Cardiac fibroblast (primary cell): ENCODE data around the gene DPY19L3.

Experiments used
- DNase-seq, 2 donors: peaks; one replicate each; pipeline versions ENCODE4 v3.0.0 to v3.0.0-alpha.2; 2010; ENCODE audit warnings: low read depth in 2 of 2
- H3K4me3 ChIP-seq, 2 donors: replicated peaks in 1 of 2; 1 replicate in 1 of 2; 2 replicates in 1 of 2; pipeline ENCODE4 v1.5.1; 2011; ENCODE audit warnings: low read depth in 2 of 2, low read length in 2 of 2, mild to moderate bottlenecking in 2 of 2, moderate library complexity in 1 of 2
- TF ChIP-seq, protein P1 (sequence below): IDR thresholded peaks from one replicate; pipeline ENCODE4 v1.5.1; 2011; ENCODE audit warnings: low read depth, mild to moderate bottlenecking, low read length, inconsistent platforms

DPY19L3 gene

DNA sequence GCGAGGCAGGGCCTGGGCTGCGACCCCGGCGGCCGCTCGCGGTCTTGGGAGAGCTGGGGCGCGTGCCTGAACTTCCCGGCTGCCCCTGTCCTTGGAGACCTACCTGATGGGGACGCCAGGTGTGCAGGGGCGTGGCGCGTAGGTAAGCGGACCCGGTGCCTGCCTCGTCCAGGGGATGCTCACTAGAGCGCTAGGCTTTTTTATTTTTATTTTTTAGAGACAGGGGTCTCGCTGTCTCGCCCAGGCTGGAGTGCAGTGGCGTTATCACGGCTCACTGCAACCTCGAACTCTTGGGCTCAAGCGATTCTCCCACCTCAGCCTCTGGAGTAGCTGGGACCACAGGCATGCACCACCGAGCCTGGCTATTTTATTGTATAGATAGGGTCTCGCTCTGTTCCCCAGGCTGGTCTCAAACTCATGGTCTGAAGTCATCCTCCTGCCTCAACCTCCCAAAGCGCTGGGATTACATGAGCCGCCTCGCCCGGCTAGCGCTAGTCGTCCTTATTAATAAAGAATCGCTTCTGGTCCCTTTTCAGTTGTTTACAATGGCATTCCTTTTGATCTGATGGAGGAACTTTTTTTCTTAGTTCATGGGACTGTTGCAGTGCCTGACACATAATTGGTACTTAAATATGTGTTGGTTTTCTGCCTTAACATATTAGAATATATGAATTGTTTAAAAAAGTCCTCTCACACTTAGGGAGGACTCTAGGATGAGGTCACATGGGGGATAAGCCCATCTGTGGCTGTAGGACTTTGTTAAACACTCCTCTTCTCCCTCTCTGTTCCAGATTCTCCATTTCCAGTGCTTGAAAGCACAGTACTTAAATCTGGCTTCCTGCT is 812 bp downstream of the DPY19L3 start:
- TF ChIP-seq, protein P1, sequence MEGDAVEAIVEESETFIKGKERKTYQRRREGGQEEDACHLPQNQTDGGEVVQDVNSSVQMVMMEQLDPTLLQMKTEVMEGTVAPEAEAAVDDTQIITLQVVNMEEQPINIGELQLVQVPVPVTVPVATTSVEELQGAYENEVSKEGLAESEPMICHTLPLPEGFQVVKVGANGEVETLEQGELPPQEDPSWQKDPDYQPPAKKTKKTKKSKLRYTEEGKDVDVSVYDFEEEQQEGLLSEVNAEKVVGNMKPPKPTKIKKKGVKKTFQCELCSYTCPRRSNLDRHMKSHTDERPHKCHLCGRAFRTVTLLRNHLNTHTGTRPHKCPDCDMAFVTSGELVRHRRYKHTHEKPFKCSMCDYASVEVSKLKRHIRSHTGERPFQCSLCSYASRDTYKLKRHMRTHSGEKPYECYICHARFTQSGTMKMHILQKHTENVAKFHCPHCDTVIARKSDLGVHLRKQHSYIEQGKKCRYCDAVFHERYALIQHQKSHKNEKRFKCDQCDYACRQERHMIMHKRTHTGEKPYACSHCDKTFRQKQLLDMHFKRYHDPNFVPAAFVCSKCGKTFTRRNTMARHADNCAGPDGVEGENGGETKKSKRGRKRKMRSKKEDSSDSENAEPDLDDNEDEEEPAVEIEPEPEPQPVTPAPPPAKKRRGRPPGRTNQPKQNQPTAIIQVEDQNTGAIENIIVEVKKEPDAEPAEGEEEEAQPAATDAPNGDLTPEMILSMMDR = no peak
- peak overlapping the region; percentile 85 to 88 for H3K4me3 ChIP-seq
- no peak for DNase-seq

DNA sequence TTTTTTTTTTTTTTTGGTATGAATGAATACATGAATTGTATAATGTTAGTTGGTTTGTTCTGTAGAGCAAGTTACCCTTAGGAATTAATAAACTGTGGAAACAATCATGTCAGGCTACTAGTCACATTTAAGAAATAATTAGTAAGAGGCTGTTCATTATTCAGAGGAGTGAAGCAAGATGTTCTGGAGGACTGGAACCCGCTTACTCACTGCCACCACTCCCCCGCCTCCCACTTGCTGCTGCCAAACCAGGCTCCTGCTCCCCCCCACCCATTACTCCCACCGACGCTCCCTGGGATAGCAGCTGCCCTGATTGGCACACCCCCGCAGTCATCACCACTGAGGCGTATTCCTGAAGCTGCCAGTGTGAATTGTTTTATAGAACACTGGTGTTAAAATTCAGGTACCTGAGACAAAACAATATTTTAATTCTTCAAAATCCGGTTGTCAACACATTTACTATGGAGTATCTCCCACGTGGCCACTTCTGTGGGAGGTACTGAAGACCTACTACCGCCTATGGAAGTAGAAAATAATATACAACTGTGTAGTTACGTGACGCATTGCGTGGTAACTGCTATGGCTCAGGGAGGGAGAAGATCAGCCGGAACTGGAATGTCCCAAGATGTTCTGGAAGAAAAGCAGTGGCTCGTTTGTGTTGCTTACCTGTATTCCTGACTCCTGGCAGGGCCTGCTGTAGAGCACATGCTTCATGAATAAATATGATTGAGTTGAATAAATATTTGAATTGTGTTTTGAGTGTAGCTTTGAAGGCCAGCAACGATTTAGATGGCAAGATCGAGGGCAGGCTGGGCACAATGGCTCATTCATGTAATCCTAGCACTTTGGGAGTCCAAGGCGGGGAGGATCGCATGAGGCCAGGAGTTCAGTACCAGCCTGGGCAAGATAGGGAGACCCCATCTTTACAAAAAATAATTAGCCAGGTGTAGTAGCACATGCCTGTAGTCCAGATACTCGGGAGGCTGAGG is 1.7 kb downstream of the DPY19L3 start:
- H3K4me3 ChIP-seq = peak overlapping the region; percentile 85 to 88
- DNase-seq = peak; percentile 80 to 88
- TF ChIP-seq, protein P1 = no peak

DNA sequence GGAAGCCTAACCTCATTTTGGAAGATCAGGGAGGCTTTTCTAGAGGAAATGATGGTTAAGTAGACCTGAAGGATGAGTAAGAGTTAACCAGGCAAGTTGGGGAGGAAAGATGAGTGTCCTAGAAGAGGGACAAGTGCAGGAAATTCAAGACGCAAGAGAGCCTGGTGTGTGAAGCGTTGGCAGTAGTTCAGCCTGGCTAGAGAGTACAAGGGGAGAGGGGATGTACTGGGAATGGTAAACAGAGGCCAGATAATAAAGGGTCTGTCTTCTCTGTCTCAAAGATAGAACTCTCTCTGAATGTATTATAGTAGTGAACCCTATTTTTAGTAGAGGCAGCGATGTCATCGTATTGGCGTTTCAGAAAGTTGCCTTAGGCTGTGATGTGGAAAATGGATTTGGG is 9.7 kb downstream of the DPY19L3 start:
- no peak overlapping the region for H3K4me3 ChIP-seq
- no peak for DNase-seq
- TF ChIP-seq, protein P1 = no peak

DNA sequence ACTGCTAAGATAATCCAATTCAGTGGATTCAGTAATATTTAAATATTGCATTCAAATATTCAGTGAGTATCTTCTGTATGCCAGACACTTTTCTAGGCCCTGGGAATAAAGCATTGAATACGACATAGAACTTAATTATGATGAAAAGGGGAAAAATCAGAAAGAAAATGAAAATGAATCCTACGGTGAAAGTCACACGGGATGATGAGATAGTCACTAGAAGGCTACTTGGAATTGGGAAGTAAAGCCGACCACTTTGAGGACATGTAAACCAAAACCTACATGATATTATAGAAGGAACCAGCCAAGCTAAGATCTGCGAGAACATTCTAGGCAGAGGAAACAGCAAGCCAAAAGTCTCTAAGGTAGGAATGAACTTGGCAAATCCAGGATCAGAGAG is 10.1 kb downstream of the DPY19L3 start:
- TF ChIP-seq, protein P1 = no peak
- DNase-seq = no peak
- H3K4me3 ChIP-seq = no peak overlapping the region

DNA sequence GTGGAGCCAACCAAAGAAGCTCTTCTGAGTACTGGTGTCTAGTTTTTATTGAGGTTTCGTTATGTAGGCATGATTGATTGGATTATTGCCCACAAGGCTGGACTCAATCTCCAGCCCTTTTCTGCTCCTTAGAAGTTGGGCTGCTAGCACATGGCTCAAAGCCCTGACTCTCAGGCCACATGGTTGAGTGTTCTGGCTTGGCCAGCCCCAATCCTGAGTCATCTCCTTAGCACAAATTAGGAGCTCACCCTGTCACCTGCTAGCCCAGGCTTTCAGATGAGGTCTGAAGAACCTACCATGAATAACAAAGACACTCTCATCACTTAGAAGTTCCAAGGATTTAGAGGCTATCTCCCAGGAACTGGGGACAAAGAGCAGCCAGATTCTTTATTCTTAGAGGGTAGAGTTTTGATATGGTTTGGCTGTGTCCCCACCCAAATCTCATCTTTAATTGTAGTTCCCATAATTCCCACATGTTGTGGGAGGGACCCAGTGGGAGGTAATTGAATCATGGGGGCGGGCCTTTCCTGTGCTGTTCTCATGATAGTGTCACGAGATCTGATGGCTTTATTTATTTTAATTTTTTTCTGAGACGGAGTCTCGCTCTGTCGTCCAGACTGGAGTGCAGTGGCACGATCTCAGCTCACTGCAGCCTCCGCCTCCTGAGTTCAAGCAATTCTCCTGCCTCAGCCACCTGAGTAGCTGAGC is 11.3 kb downstream of the DPY19L3 start:
- H3K4me3 ChIP-seq = no peak overlapping the region
- peak in 1 of 2 donors; percentile 18 for DNase-seq
- TF ChIP-seq, protein P1 = no peak

DNA sequence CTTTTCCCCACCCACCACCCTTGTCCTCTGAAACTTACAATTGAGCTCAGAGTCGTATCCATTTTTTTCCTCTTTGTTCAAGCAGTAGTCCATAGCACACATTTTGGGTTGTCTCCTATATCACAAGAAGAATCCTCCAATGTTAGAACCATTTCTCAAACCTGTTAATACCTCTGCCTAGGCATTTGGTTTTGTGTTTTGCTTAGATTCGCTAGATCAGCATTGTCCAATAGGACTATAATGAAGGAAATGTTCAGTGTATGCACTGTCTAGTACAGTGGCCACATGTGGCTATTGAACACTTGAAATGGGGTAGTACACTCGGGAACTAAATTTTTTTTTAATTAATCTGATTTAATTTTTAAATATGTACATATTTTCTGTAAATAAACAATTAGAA is 12.6 kb downstream of the DPY19L3 start:
- TF ChIP-seq, protein P1 = no peak
- H3K4me3 ChIP-seq = no peak overlapping the region
- DNase-seq = no peak
